Measurements from ENCODE around the gene PRPS2.

PRPS2 gene

DNA sequence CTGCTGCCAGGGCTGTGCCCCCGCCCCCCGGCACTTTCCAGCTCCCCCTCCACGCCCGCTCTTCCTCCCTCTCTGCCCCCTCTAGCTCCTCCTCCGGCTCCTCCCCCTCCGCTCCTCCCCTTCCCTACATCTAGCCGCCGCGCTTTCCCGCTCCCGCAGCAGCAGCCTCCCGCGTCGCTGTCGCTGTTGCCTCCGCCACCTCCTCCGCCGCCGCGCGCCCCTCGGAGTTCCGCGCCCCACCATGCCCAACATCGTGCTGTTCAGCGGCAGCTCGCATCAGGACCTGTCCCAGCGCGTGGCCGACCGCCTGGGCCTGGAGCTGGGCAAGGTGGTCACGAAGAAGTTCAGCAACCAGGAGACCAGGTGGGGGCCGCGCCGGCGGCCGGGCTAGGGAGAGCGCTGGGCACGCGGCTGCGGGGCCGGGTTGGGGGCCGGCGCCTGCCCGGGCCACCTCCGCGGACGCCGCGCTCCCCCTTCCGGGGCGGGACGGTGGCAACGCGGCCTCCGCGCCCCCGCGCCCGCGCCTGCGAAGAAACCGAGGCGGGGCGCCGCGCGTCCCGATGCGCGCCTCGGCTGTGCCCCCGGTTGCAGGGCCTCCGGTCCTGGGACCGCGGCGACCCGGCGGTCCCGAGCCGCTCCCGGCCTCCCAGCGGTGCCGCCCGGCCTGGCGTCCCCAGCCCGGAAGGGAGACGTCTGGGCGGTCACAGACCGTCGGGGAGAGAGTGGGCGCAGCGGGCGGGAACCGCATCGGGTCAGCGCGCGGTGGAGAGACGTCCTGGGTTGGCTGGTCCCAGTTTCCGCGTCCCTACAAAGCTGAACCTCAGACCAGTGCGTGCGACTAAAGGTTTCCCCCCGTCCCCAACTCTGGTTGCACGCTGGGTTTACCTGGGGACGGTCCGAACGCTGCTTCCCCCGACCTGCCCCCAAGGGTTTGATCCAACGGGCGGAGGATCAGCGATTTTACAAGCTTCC, at the start of gene PRPS2:
PRPS2 (plus strand) TSS at position 156 of the 972 bp plus-strand sequence; CDS start at position 242, 86 bp downstream.
- no peaks in the 10 kb centered on the region for H3K36me3 ChIP-seq (ENCODE audit: insufficient read depth, low read length)
- H3K4me1 ChIP-seq (ENCODE audit: insufficient read depth, low read length): no peaks in the 10 kb centered on the region
- no peaks in the 10 kb centered on the region for H3K9me3 ChIP-seq (ENCODE audit: low read length)
- peak within 1 kb of the TSS; percentile 12 for H2AFZ ChIP-seq (ENCODE audit: low read depth, low read length)
- H3K27me3 ChIP-seq (ENCODE audit: insufficient read depth, low read length): peaks cover 10% of the 10 kb centered on the region
- peak within 1 kb of the TSS; percentile 66 for H3K4me3 ChIP-seq (ENCODE audit: low read length)

DNA sequence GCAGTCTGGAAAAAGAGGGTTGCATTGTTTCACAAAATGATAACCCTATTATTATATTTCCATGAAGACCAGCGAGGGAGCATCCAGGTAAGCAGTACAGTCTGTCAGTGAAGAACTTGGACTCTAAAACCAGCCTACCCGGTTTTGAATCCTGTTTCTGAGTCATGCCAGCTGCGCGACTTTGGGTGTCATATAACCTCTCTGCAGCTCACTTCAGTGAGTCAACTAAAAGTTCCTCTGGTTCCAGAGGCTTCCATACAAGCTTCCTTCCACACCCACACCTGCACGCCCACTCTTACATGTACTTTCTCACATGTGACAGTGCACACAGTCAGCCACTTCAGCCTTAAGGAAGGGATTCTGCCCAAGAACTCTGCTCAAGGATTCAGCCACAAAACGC, 49.8 kb upstream of the PRPS2 start:
- Histone ChIP-seq H3K4me1 (ENCODE audit: insufficient read depth, low read length) (no peaks in the 10 kb centered on the region), H3K9me3 (ENCODE audit: low read length) (no peaks in the 10 kb centered on the region), H3K27me3 (ENCODE audit: insufficient read depth, low read length) (no peaks in the 10 kb centered on the region), H3K4me3 (ENCODE audit: low read length) (no peak overlapping the region), H2AFZ (ENCODE audit: low read depth, low read length) (no peak overlapping the region), H3K36me3 (ENCODE audit: insufficient read depth, low read length) (no peaks in the 10 kb centered on the region)

DNA sequence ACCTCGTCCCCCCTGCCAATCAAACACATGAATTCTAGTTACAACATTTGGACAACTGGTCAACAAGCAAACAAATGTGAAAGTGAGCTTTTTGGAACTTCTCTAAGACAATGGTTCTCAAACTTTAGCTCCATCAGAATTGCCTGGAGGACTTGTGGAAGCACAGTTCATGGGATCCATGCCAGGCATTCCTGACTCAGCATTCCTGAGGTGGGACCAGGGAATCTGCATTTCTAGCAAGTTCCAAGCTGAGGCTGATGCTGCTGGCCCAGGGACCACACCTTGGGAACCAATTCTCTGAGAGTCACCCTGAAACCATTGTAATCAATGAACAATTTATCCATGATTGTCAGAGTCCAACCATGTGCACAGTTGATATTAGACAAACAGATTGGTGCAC, 43.8 kb upstream of the PRPS2 start:
- H3K4me3 ChIP-seq (ENCODE audit: low read length): no peak overlapping the region
- H2AFZ ChIP-seq (ENCODE audit: low read depth, low read length): no peak overlapping the region
- H3K9me3 ChIP-seq (ENCODE audit: low read length): no peaks in the 10 kb centered on the region
- H3K36me3 ChIP-seq (ENCODE audit: insufficient read depth, low read length): no peaks in the 10 kb centered on the region
- H3K27me3 ChIP-seq (ENCODE audit: insufficient read depth, low read length): no peaks in the 10 kb centered on the region
- no peaks in the 10 kb centered on the region for H3K4me1 ChIP-seq (ENCODE audit: insufficient read depth, low read length)

DNA sequence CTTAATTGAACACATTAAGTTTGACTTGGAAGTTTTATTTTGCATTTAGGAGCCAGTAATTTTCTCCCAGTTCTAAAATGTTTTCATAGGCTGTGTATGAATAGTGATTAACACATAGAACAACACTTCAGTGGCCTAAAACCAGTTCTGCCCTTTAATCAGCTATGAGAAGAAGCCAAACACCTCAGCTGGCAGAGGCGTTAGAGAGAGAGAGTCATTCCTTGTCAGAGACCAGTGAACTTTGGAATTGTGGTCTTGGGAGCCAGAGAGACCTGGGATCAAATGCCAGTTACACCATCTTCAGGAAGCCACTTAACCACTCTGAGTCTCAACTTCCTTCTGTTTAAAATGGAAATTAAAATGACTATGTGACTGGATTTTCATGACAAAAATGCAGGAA, 39.3 kb upstream of the PRPS2 start:
- H3K4me1 ChIP-seq (ENCODE audit: insufficient read depth, low read length): no peaks in the 10 kb centered on the region
- H2AFZ ChIP-seq (ENCODE audit: low read depth, low read length): no peak overlapping the region
- H3K36me3 ChIP-seq (ENCODE audit: insufficient read depth, low read length): no peaks in the 10 kb centered on the region
- H3K4me3 ChIP-seq (ENCODE audit: low read length): no peak overlapping the region
- no peaks in the 10 kb centered on the region for H3K9me3 ChIP-seq (ENCODE audit: low read length)
- no peaks in the 10 kb centered on the region for H3K27me3 ChIP-seq (ENCODE audit: insufficient read depth, low read length)

DNA sequence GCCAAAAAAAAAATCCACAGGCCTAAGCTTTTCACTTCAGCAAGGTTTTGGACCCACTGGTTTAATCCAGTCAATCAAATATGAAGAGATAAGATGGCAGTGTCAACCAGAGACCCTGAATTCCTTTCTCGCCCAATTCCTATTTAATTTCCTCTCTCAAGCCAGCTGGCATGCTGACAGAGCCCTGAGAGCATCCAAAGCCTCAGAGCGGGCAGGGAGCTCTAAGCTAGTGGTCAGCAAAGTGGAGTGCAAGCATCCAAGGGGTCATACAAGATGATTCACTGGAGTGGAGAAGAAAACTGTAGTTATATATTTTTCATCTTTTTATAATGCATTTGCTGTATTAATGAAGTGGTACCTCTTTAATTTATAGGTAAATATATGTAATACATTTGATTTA, 37.8 kb upstream of the PRPS2 start:
- H2AFZ ChIP-seq (ENCODE audit: low read depth, low read length): no peak overlapping the region
- no peaks in the 10 kb centered on the region for H3K27me3 ChIP-seq (ENCODE audit: insufficient read depth, low read length)
- no peaks in the 10 kb centered on the region for H3K9me3 ChIP-seq (ENCODE audit: low read length)
- H3K4me3 ChIP-seq (ENCODE audit: low read length): no peak overlapping the region
- H3K36me3 ChIP-seq (ENCODE audit: insufficient read depth, low read length): no peaks in the 10 kb centered on the region
- no peaks in the 10 kb centered on the region for H3K4me1 ChIP-seq (ENCODE audit: insufficient read depth, low read length)

DNA sequence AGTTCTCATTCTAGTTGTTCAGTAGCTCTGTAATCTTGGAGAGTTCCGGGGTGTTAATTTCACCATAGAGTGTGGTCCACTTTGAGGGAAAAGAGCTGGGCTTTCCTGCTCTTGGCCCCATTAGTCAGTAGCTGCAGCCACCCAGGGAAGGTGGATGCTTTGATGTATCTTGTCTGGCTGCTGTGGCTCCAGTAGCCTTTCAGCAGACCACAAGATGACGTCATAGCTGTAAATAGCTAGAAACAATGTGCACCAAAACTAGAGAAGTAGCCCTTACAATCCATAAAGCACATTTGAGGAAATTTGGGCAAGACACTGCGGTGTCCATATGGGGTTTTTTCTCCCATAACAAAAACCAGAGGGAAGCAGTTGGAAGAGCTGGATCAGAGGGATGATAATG, 32.9 kb upstream of the PRPS2 start:
- no peak overlapping the region for H2AFZ ChIP-seq (ENCODE audit: low read depth, low read length)
- H3K9me3 ChIP-seq (ENCODE audit: low read length): no peaks in the 10 kb centered on the region
- H3K36me3 ChIP-seq (ENCODE audit: insufficient read depth, low read length): no peaks in the 10 kb centered on the region

DNA sequence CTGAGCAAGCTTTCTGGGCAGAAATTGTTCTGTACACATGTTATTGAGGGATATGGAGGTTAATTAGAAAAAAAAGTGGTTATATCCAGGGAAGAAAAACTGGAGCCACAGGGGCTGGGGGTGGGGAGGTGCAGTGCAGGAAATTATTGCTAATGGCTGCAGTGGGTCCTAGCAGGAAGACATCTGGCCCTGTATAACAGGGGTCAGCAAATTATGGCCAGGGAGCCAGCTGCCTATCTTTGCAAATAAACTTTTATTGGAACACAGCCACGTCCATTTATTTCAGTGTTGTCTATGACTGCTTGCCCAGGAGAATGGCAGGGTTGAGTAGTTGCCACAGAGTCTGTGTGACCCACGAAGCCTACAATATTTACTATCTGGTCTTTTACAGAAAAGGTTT, 23.4 kb upstream of the PRPS2 start:
- Histone ChIP-seq H3K36me3 (ENCODE audit: insufficient read depth, low read length) (no peaks in the 10 kb centered on the region), H2AFZ (ENCODE audit: low read depth, low read length) (no peak overlapping the region), H3K9me3 (ENCODE audit: low read length) (no peaks in the 10 kb centered on the region), H3K4me3 (ENCODE audit: low read length) (no peak overlapping the region), H3K27me3 (ENCODE audit: insufficient read depth, low read length) (no peaks in the 10 kb centered on the region), H3K4me1 (ENCODE audit: insufficient read depth, low read length) (no peaks in the 10 kb centered on the region)

More for the DNA sequence above, 32.9 kb upstream of the PRPS2 start:
- Histone ChIP-seq H3K4me1 (ENCODE audit: insufficient read depth, low read length) (no peaks in the 10 kb centered on the region), H3K4me3 (ENCODE audit: low read length) (no peak overlapping the region), H3K27me3 (ENCODE audit: insufficient read depth, low read length) (no peaks in the 10 kb centered on the region)

DNA sequence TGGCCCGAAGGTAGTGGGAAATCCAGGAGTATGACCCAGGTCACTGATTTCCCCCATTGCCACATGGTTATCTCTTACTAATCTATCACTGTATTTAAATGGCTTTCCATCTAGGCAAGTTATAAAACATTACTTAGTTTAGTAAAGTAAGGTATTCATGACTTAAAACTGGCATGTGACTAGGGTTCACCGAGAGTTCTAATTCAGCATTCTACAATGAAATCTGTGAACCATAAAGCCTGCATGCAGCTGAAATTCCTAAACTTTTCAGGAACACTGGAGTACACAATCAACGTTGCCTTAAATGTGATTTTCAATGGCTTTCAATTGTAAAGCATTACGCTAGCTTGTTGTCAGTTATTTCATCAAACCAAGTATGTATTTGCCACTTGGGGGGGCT, 22.7 kb upstream of the PRPS2 start:
- Histone ChIP-seq H2AFZ (ENCODE audit: low read depth, low read length) (no peak overlapping the region), H3K4me1 (ENCODE audit: insufficient read depth, low read length) (no peaks in the 10 kb centered on the region), H3K27me3 (ENCODE audit: insufficient read depth, low read length) (no peaks in the 10 kb centered on the region), H3K36me3 (ENCODE audit: insufficient read depth, low read length) (no peaks in the 10 kb centered on the region), H3K9me3 (ENCODE audit: low read length) (no peaks in the 10 kb centered on the region), H3K4me3 (ENCODE audit: low read length) (no peak overlapping the region)

DNA sequence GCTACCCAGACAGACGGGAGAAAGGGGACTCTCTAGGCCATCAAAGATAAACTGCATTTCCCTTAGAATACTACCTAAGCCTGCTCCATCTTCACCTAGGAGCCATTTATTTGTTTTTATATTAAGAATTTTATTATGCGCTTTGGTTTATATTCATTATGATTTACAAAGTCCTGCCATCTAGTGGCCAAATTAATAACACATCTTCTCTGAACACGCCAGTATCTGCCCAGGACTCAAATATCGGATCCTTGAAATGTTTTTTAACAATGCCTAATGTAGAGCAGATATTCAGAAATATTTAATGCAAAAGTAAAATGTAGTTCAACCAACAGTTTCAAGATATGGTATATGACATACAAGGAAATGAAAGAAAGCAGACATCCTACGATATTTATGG, 20.8 kb upstream of the PRPS2 start:
- no peaks in the 10 kb centered on the region for H3K36me3 ChIP-seq (ENCODE audit: insufficient read depth, low read length)
- H3K4me1 ChIP-seq (ENCODE audit: insufficient read depth, low read length): no peaks in the 10 kb centered on the region
- no peaks in the 10 kb centered on the region for H3K9me3 ChIP-seq (ENCODE audit: low read length)
- no peak overlapping the region for H3K4me3 ChIP-seq (ENCODE audit: low read length)
- H2AFZ ChIP-seq (ENCODE audit: low read depth, low read length): no peak overlapping the region
- no peaks in the 10 kb centered on the region for H3K27me3 ChIP-seq (ENCODE audit: insufficient read depth, low read length)

DNA sequence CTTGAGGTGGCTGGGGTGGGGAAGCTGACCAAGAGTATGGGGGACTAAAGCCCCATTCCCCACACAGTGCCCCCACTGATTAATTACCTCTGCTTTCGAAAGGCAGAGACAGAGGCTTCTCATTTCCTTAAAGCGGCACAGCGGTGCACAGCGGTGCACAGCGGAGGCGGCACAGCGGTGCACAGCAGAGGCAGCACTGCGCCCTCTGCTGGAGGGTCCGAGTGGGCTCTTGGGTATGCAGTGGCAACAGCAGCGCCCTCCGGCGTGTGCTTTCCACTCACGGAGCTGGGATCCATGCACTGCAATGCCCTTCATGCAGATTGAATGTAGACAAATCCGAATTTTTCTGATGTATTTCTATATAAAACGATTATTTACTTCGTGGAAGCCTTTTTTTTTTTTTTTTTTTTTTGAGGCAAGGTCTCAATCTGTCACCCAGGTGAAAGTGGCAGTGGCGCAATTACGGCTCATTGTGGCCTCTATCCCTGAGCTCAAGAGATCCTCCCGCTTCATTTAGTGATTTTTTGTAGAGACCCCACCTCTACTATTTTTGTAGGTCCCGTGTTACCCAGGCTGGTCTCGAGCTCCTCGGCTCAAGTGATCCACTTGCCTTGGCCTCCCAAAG, 19.7 kb upstream of the PRPS2 start:
- no peaks in the 10 kb centered on the region for H3K27me3 ChIP-seq (ENCODE audit: insufficient read depth, low read length)
- H2AFZ ChIP-seq (ENCODE audit: low read depth, low read length): no peak overlapping the region
- no peak overlapping the region for H3K4me3 ChIP-seq (ENCODE audit: low read length)
- no peaks in the 10 kb centered on the region for H3K36me3 ChIP-seq (ENCODE audit: insufficient read depth, low read length)
- no peaks in the 10 kb centered on the region for H3K9me3 ChIP-seq (ENCODE audit: low read length)
- no peaks in the 10 kb centered on the region for H3K4me1 ChIP-seq (ENCODE audit: insufficient read depth, low read length)

DNA sequence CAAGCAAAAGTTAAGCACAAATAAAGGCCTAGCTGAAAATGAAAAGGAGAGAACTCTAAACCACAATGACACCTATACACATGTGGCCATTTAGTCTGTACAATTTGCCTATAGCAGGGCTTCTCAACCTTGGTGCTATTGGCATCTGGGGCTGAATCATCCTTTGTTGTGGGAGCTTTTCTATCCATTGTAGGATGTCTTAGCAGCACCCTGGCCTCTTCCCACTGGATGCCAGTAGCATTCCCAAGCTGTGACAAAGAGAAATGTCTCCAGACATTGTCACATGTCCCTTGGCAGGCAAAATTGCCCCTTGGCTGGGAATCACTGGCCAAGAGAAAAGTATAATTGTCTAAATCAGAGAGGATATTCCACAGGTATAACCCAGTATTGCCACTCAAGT, 13.5 kb upstream of the PRPS2 start:
- H2AFZ ChIP-seq (ENCODE audit: low read depth, low read length): no peak overlapping the region
- no peak overlapping the region for H3K4me3 ChIP-seq (ENCODE audit: low read length)
- H3K9me3 ChIP-seq (ENCODE audit: low read length): no peaks in the 10 kb centered on the region

DNA sequence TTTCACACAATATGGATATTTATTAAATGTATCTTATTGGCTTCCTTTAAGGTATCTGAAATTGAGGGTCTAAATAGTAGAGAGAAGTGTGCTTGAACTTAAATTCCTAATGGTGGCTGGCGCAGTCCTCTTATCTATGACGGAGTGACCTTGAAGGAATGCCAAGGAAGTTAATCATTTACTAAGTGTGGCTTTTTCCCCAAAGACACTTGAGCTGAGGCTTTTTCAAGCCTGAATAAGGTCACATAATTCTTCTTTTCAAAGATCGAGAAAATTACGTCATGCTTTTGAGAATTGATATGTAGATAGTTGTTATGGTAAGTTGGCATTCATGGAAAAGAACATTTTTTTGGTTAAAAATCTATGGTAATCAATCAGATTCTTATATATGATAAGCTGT, 11.7 kb upstream of the PRPS2 start:
- Histone ChIP-seq H3K9me3 (ENCODE audit: low read length) (no peaks in the 10 kb centered on the region), H3K4me3 (ENCODE audit: low read length) (no peak overlapping the region)

More for the DNA sequence above, 13.5 kb upstream of the PRPS2 start:
- Histone ChIP-seq H3K4me1 (ENCODE audit: insufficient read depth, low read length) (no peaks in the 10 kb centered on the region), H3K36me3 (ENCODE audit: insufficient read depth, low read length) (no peaks in the 10 kb centered on the region), H3K27me3 (ENCODE audit: insufficient read depth, low read length) (peaks cover 3% of the 10 kb centered on the region)

DNA sequence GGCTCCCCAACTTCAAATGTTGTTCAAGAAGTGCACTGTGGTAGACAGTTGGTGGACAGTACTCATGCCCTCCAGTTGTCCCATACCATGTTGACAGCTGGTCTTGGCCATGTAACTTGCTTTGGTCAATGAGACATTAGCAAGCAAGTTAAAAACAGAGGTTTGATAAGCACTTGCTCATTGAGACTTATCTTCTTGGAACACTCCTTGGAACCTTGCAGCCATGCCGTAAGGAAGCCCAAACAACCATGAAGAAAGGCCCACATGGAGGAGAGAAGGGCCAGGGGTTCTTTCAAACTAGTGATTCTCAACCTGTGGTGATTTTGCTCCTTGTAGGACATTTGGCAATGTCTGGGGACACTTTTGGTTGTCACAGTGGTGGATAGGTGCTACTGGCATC, 2.6 kb upstream of the PRPS2 start:
- no peak overlapping the region for H2AFZ ChIP-seq (ENCODE audit: low read depth, low read length)

More for the DNA sequence above, 11.7 kb upstream of the PRPS2 start:
- Histone ChIP-seq H3K27me3 (ENCODE audit: insufficient read depth, low read length) (peaks cover 6% of the 10 kb centered on the region), H2AFZ (ENCODE audit: low read depth, low read length) (no peak overlapping the region), H3K36me3 (ENCODE audit: insufficient read depth, low read length) (no peaks in the 10 kb centered on the region), H3K4me1 (ENCODE audit: insufficient read depth, low read length) (no peaks in the 10 kb centered on the region)

More for the DNA sequence above, 2.6 kb upstream of the PRPS2 start:
- Histone ChIP-seq H3K36me3 (ENCODE audit: insufficient read depth, low read length) (no peaks in the 10 kb centered on the region), H3K4me1 (ENCODE audit: insufficient read depth, low read length) (no peaks in the 10 kb centered on the region), H3K4me3 (ENCODE audit: low read length) (no peak overlapping the region), H3K27me3 (ENCODE audit: insufficient read depth, low read length) (peaks cover 10% of the 10 kb centered on the region), H3K9me3 (ENCODE audit: low read length) (no peaks in the 10 kb centered on the region)

All from neuron (in vitro differentiated cells).